HUES6 (cell line): ENCODE data around the gene ARFGAP1.
"Not testable (repeated sequence)": the region's sequence is repeated elsewhere in the genome, so short reads cannot be mapped to it uniquely, and the experiment has no call there.

ENCODE experiments used
- H3K27ac ChIP-seq: 2 replicates; pipeline ENCODE4 v1.7.0; 2013; ENCODE audit warnings: low read depth, mild to moderate bottlenecking, low read length, inconsistent platforms
- H3K27me3 ChIP-seq: 2 replicates; pipeline ENCODE4 v1.6.1; 2013; ENCODE audit warnings: low read length; ENCODE audit not compliant: control insufficient read depth, insufficient read depth
- H3K36me3 ChIP-seq: 2 replicates; pipeline ENCODE4 v1.6.1; 2013; ENCODE audit warnings: low read length; ENCODE audit not compliant: control insufficient read depth, insufficient read depth
- H3K4me1 ChIP-seq: 2 replicates; pipeline ENCODE4 v1.6.1; 2013; ENCODE audit warnings: low read length; ENCODE audit not compliant: control insufficient read depth, insufficient read depth
- H3K4me3 ChIP-seq: 2 replicates; pipeline ENCODE4 v1.5.1; 2013; ENCODE audit warnings: low read depth, low read length
- H3K9ac ChIP-seq: one replicate; pipeline ENCODE4 v1.6.1; 2013; ENCODE audit warnings: mild to moderate bottlenecking, low read length
- H3K9me3 ChIP-seq: 2 replicates; pipeline ENCODE4 v1.6.1; 2013; ENCODE audit warnings: low read depth, low read length; ENCODE audit not compliant: control insufficient read depth, insufficient read depth

ARFGAP1 gene

DNA sequence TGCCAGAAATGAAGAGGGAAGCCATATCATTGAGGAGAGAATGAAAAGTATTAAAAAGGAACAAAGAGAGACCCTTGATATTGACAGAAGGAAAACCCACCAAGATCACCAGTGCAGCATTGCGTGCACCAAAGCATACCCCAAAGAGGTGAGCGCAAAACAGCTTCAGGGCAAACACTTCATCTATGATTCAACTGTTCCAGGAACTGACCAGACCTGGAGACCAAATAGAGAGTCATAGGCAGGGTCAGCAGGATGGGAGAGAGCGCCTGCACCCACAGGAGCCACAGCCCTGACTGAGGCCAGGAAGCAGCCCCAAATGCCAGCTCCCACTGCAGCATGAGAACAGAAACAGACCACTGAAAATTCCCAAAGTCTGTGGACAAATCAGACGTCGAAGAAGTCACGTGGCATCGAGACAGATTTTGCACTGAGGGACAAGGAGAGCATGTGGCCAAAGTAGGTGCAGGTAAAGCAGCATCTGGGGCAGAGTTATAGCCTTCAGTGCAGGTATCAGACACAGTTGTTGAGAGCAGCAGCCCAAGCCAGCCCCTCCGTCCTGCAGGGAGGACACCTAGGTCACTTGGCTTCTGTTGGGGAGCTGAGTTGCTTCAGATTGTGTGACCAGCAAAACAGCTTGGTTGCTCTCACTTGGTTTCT lies 59.3 kb downstream of the ARFGAP1 start:
- H3K9ac ChIP-seq = no peak overlapping the region
- no peaks in the 10 kb centered on the region for H3K36me3 ChIP-seq
- H3K4me1 ChIP-seq = no peaks in the 10 kb centered on the region
- H3K4me3 ChIP-seq = no peak overlapping the region
- no peak overlapping the region for H3K27ac ChIP-seq
- H3K27me3 ChIP-seq = no peaks in the 10 kb centered on the region; the same call in 1 of the 2 replicates
- H3K9me3 ChIP-seq = peaks cover 13% of the 10 kb centered on the region

- Histone ChIP-seq H3K9me3 (peaks cover 12% of the 10 kb centered on the region), H3K27me3 (peaks cover 2% of the 10 kb centered on the region; the same call in 1 of the 2 replicates), H3K36me3 (no peaks in the 10 kb centered on the region), H3K27ac (no peak overlapping the region), H3K4me3 (no peak overlapping the region), H3K9ac (no peak overlapping the region), H3K4me1 (no peaks in the 10 kb centered on the region)
These were observed 60.1 kb downstream of the ARFGAP1 start for GRCh38 chr20:63332488-63333240.

DNA sequence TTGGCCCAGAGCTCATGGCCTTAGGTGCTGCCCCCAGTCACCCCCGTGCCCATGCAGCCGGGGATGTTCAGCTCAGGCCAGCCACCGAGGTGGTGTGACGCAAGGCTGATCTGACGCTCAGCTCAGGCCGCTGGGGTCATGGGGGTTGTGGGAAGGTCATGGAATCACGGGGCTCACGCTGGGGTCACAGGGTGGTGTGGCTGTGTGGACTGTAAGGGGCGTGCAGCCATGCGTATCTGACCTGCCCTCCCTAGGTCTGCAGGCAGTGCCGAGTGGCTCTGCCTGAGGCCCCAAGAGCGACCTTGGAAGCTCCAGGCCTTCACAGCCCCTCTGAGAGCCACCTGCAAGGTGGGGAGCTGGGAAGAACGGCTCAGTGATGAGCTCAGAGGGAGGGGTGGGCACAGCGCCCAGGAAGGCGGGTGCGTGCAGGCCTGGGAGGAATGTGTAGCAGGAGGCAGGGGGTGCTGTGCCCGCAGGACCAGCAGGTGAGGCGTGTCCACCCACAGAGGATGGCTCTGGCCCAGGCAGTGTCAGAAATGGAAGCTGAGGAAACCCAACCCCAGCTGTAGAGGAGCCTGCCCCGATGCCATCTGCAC lies 60.7 kb downstream of the ARFGAP1 start:
- peaks cover 12% of the 10 kb centered on the region for H3K9me3 ChIP-seq

DNA sequence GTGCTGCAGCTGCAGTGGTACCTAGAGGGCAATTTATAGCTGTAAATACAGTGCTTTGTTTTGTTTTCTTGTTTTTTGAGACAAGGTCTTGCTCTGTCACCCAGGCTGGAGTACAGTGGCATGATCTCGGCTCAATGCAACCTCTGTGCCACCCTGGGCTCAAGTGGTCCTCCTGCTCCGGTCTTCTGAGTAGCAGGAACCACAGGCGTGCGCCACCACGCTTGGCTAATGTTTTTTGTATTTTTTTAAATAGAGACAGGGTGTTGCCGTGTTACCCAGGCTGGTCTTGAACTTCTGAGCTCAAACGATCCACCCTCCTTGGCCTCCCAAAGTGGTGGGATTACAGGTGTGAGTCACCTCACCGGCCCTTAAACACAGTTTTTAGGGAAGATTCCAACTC lies 61.7 kb downstream of the ARFGAP1 start:
- Histone ChIP-seq H3K36me3 (no peaks in the 10 kb centered on the region), H3K27ac (no peak overlapping the region), H3K4me1 (no peaks in the 10 kb centered on the region), H3K9ac (no peak overlapping the region), H3K9me3 (peaks cover 12% of the 10 kb centered on the region), H3K4me3 (no peak overlapping the region), H3K27me3 (peaks cover 11% of the 10 kb centered on the region)

More for the DNA sequence above, 60.7 kb downstream of the ARFGAP1 start:
- no peak overlapping the region for H3K9ac ChIP-seq
- H3K4me1 ChIP-seq = no peaks in the 10 kb centered on the region
- H3K27ac ChIP-seq = no peak overlapping the region
- H3K4me3 ChIP-seq = no peak overlapping the region
- H3K27me3 ChIP-seq = peaks cover 7% of the 10 kb centered on the region
- no peaks in the 10 kb centered on the region for H3K36me3 ChIP-seq

GRCh38 chr20:63335060-63335459 lies 62.4 kb downstream of the ARFGAP1 start:
- H3K9me3 ChIP-seq = peaks cover 12% of the 10 kb centered on the region
- not testable (repeated sequence) for H3K4me1 ChIP-seq, H3K4me3 ChIP-seq, H3K27ac ChIP-seq, H3K36me3 ChIP-seq, H3K9ac ChIP-seq
- peaks cover 11% of the 10 kb centered on the region for H3K27me3 ChIP-seq

GRCh38 chr20:63335711-63336110 lies 63.1 kb downstream of the ARFGAP1 start:
- Histone ChIP-seq H3K36me3 (no peaks in the 10 kb centered on the region), H3K9me3 (peaks cover 12% of the 10 kb centered on the region), H3K4me1 (no peaks in the 10 kb centered on the region), H3K27ac (no peak overlapping the region), H3K27me3 (peaks cover 11% of the 10 kb centered on the region), H3K9ac (no peak overlapping the region), H3K4me3 (no peak overlapping the region)

DNA sequence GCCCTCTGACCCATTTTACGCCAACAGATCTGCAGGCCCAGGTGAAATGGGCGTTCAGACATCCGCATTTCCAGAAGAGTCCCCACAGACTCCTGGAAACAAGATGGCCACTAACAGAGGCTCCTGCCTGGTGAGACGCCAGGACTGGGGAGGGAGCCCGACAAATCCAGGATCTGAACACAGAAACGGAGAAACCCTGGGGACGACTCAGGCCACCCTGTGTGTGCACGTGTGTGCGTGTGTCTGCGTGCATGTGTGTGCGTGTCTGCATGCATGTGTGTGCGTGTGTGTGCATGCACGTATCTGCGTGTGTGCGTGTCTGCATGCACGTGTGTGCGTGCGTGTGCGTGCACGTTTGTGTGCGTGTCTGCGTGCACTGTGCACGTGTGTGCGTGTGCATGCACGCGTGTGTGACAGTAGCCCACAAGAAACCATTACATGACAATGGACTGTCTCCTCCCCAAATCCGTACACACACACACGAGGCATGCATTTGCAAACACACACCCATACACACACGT lies 63.7 kb downstream of the ARFGAP1 start:
- no peaks in the 10 kb centered on the region for H3K36me3 ChIP-seq
- H3K27me3 ChIP-seq = peaks cover 11% of the 10 kb centered on the region
- H3K27ac ChIP-seq = no peak overlapping the region
- peaks cover 12% of the 10 kb centered on the region for H3K9me3 ChIP-seq
- no peak overlapping the region for H3K4me3 ChIP-seq
- no peaks in the 10 kb centered on the region for H3K4me1 ChIP-seq
- no peak overlapping the region for H3K9ac ChIP-seq

DNA sequence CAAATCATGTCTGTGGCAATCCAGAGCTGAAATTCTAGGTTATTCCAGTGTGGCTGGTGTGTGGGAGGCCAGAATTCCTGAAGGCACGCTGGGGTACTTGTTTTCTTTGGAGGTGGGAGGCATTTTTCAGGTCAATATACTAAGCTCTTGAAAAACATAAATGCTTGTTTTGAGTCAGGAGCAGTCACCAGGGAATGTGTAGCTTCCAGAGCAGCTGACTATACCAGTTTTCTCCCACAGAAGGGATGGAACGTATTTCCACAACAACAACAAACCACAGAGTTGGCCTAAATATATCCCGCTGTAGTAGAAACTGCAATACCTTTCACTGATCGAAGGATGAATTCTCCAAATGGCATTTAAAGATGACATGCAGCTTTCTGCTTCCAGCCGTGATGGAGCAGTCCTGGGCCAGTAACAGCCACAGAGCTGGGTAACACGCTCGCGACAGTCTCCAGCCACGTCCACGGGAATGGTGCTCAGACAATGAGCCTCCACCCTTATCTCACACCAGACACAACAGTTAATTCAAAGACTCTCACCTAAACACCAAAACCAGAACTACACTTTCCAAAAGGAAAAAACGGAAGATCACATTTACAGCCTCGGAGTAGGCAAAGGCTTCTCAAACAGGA lies 65.3 kb downstream of the ARFGAP1 start:
- peaks cover 11% of the 10 kb centered on the region for H3K27me3 ChIP-seq
- H3K27ac ChIP-seq = no peak overlapping the region
- peaks cover 4% of the 10 kb centered on the region; the same call in 1 of the 2 replicates for H3K9me3 ChIP-seq
- H3K4me1 ChIP-seq = no peaks in the 10 kb centered on the region
- no peak overlapping the region for H3K9ac ChIP-seq
- no peak overlapping the region for H3K4me3 ChIP-seq
- H3K36me3 ChIP-seq = no peaks in the 10 kb centered on the region
